NCI-H510A (cell line): ENCODE results near the gene CPNE4.

Source experiments
- DNase-seq: peaks from one replicate; lab custom pipeline; 2025; lab: John Stamatoyannopoulos, UW

The CPNE4 gene

GRCh38 chr3:131694376-131694775, 340.4 kb downstream of the CPNE4 start:
- DNase-seq = no peak

GRCh38 chr3:131692356-131692755, 342.5 kb downstream of the CPNE4 start:
- no peak for DNase-seq

- no peak for DNase-seq
These were observed 344.0 kb downstream of the CPNE4 start for GRCh38 chr3:131690800-131691199.

GRCh38 chr3:131688370-131688769, 346.4 kb downstream of the CPNE4 start:
- DNase-seq = no peak

- no peak for DNase-seq
These were observed 365.2 kb downstream of the CPNE4 start for GRCh38 chr3:131669600-131669999.

- no peak for DNase-seq
These were observed 376.0 kb downstream of the CPNE4 start for GRCh38 chr3:131658771-131659170.

- DNase-seq = no peak
These were observed 376.7 kb downstream of the CPNE4 start for GRCh38 chr3:131658115-131658514.

- DNase-seq = no peak
These were observed 379.6 kb downstream of the CPNE4 start for GRCh38 chr3:131655070-131655690.

GRCh38 chr3:131645638-131646037, 389.2 kb downstream of the CPNE4 start:
- no peak for DNase-seq

GRCh38 chr3:131636266-131636775, 398.5 kb downstream of the CPNE4 start:
- DNase-seq = no peak

GRCh38 chr3:131630807-131631206, 404.0 kb downstream of the CPNE4 start:
- DNase-seq = no peak

- no peak for DNase-seq
These were observed 404.7 kb downstream of the CPNE4 start for GRCh38 chr3:131630097-131630496.

GRCh38 chr3:131623431-131623830, 411.4 kb downstream of the CPNE4 start:
- no peak for DNase-seq

GRCh38 chr3:131622726-131623125, 412.1 kb downstream of the CPNE4 start:
- no peak for DNase-seq

- DNase-seq = no peak
These were observed 413.8 kb downstream of the CPNE4 start for GRCh38 chr3:131620977-131621376.

- DNase-seq = no peak
These were observed 415.0 kb downstream of the CPNE4 start for GRCh38 chr3:131619821-131620220.

GRCh38 chr3:131616719-131617118, 418.1 kb downstream of the CPNE4 start:
- DNase-seq = no peak

- no peak for DNase-seq
These were observed 422.1 kb downstream of the CPNE4 start for GRCh38 chr3:131612745-131613144.

GRCh38 chr3:131610174-131610573, 424.6 kb downstream of the CPNE4 start:
- DNase-seq = no peak

- DNase-seq = no peak
These were observed 426.1 kb downstream of the CPNE4 start for GRCh38 chr3:131608741-131609140.

- no peak for DNase-seq
These were observed 426.5 kb downstream of the CPNE4 start for GRCh38 chr3:131608296-131608695.

- DNase-seq = no peak
These were observed 428.9 kb downstream of the CPNE4 start for GRCh38 chr3:131605916-131606315.

GRCh38 chr3:131602011-131602779, 432.6 kb downstream of the CPNE4 start:
- DNase-seq = no peak

- DNase-seq = no peak
These were observed 437.0 kb downstream of the CPNE4 start for GRCh38 chr3:131597816-131598215.
